ENCODE measurements around the gene FIGLA. TPM values are rescaled to one million over a fixed set of nuclear protein-coding genes. Genes with fewer than 3 reads are reported as not detected.

The FIGLA gene
- total RNA-seq, 2 experiments from 2014 or later = not detected

- ATAC-seq = no peak
- H3K27ac Mint-ChIP-seq = no peak overlapping the region
- peaks cover 2% of the 10 kb centered on the region for H3K27me3 Mint-ChIP-seq (ENCODE audit: low read depth)
- H3K4me3 Mint-ChIP-seq = no peak overlapping the region
- DNase-seq = no peak
- H3K9me3 Mint-ChIP-seq (ENCODE audit: insufficient read depth) = no peaks in the 10 kb centered on the region
- ChIA-PET CTCF (no interaction called here), POLR2A (no interaction called here)
- H3K36me3 Mint-ChIP-seq (ENCODE audit: low read depth) = no peaks in the 10 kb centered on the region
- peaks cover 4% of the 10 kb centered on the region for H3K4me1 Mint-ChIP-seq (ENCODE audit: low read depth)
Observed at GRCh38 chr2:70732766-70733645, 57.4 kb downstream of the FIGLA start.

DNA sequence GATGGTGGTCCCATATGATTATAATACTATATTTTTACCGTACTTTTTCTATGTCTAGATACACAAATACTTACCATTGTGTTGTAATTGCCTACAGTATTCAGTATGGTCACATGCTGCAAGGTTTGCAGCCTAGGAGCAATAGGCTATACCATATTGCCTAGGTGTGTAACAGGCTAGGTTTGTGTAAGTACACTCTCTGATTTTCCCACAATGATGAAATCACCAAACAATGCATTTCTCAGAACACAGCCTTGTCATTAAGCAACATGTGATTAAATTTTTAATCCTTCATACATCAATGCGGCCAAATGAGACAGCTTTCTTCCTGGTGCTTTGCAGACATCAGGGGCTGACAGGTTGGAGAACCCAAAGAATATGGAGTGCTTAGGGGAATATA, 59.7 kb downstream of the FIGLA start:
- Mint-ChIP-seq H3K27me3 (ENCODE audit: low read depth) (peaks cover 2% of the 10 kb centered on the region), H3K4me1 (ENCODE audit: low read depth) (peaks cover 4% of the 10 kb centered on the region), H3K27ac (peak overlapping the region; percentile 32), H3K9me3 (ENCODE audit: insufficient read depth) (no peaks in the 10 kb centered on the region), H3K4me3 (no peak overlapping the region), H3K36me3 (ENCODE audit: low read depth) (no peaks in the 10 kb centered on the region)
- CTCF ChIA-PET = no interaction called here
- no peak for DNase-seq
- POLR2A ChIA-PET = no interaction called here
- ATAC-seq = no peak

DNA sequence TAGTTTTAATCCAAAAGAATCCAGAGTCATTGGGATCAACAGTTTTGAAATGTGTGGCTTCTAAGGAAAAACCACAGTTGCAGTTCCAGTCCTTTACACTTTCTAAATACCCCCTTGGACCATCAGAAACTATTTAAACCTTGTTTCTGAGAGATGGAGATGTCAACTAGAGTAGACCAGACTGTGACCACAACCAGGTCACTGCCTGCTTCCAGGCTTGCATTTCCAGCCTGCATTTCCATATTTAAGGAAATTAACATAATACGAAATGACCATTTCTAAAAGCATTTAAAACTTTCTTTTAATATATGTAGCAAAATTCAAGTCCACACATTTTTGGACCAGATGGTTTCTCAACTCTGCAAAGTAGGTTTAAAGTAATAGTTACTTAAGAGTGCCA, 60.8 kb downstream of the FIGLA start:
- DNase-seq = no peak
- Mint-ChIP-seq H3K4me3 (no peak overlapping the region), H3K9me3 (ENCODE audit: insufficient read depth) (no peaks in the 10 kb centered on the region), H3K27ac (no peak overlapping the region), H3K4me1 (ENCODE audit: low read depth) (no peaks in the 10 kb centered on the region), H3K27me3 (ENCODE audit: low read depth) (no peaks in the 10 kb centered on the region), H3K36me3 (ENCODE audit: low read depth) (no peaks in the 10 kb centered on the region)
- POLR2A ChIA-PET = no interaction called here
- no peak for ATAC-seq
- CTCF ChIA-PET = no interaction called here

GRCh38 chr2:70728128-70728527, 62.3 kb downstream of the FIGLA start:
- no peak for DNase-seq
- Mint-ChIP-seq H3K4me3 (no peak overlapping the region), H3K4me1 (ENCODE audit: low read depth) (no peaks in the 10 kb centered on the region), H3K27ac (no peak overlapping the region), H3K9me3 (ENCODE audit: insufficient read depth) (no peaks in the 10 kb centered on the region), H3K36me3 (ENCODE audit: low read depth) (no peaks in the 10 kb centered on the region), H3K27me3 (ENCODE audit: low read depth) (no peaks in the 10 kb centered on the region)
- CTCF ChIA-PET = no interaction called here
- POLR2A ChIA-PET = no interaction called here
- no peak for ATAC-seq

Other genes starting within 250 kb of the FIGLA start
- under 1 TPM in 1 of 2 experiments, not detected in 1; 0.13 TPM for gene TGFA, start 236.8 kb downstream of the FIGLA start, total RNA-seq
- gene ADD2, start 22.4 kb downstream of the FIGLA start, total RNA-seq = 10 to 100 TPM; 12.8 to 14.2 TPM
- not detected for gene CLEC4F, start 30.0 kb upstream of the FIGLA start, total RNA-seq
- not detected for gene CD207, start 45.2 kb upstream of the FIGLA start, total RNA-seq
- gene VAX2, start 109.9 kb upstream of the FIGLA start, total RNA-seq = not detected
- not detected for gene ATP6V1B1, start 145.3 kb upstream of the FIGLA start, total RNA-seq
- not detected for gene ANKRD53, start 188.0 kb upstream of the FIGLA start, total RNA-seq
- 10 to 100 TPM; 55.9 to 59.4 TPM for gene TEX261, start 204.2 kb upstream of the FIGLA start, total RNA-seq

Measured in activated CD8-positive, alpha-beta T cell treated with anti-CD3 and anti-CD28 coated beads, Interleukin-2, amount 10 ng/mL, durations not matched to agents 7 days and 5 days (primary cell).